ENCODE data around the gene RSRC2. TPM values are rescaled to one million over a fixed set of nuclear protein-coding genes. Genes with fewer than 3 reads are reported as not detected.
A peak's percentile ranks its signal among the peaks of the same experiment; 100 is the strongest.

Gene RSRC2
- total RNA-seq, 1 experiment from 2014 or later = 68.7 TPM

- TF ChIP-seq YY1 (IDR thresholded peaks at IDR 0.05; ENCODE audit: extremely low read depth, insufficient replicate concordance, low read depth, low read length) (peak; percentile 97), CTCF (IDR thresholded peaks at IDR 0.05 in 2 of 3, conservative IDR thresholded peaks at IDR 0.05 in 1 of 3; ENCODE audit: borderline replicate concordance in 1 of 3, insufficient read depth in 1 of 3, low read depth in 2 of 3, low read length in 2 of 3) (no peak), EZH2 (IDR thresholded peaks at IDR 0.05) (no peak)
Observed at GRCh38 chr12:122526683-122527477, at the start of gene RSRC2, which contains the start of gene KNTC1 (continued).

- no peaks in the 10 kb centered on the region for H3K79me2 ChIP-seq (ENCODE audit: insufficient read depth, low read length)
- ChIA-PET CTCF (no interaction called here), POLR2A (no interaction called here), RAD21 (ENCODE audit: low non-redundant PET in 1 of 2, low total read pairs in 2 of 2, uncharacterized antibody in 2 of 2, unreplicated experiment in 2 of 2) (no interaction called here)
- H3K9me3 ChIP-seq (ENCODE audit: control insufficient read depth in 1 of 2, insufficient read depth in 1 of 2, low read depth in 1 of 2, low read length in 2 of 2) = no peaks in the 10 kb centered on the region
- peaks cover 0 to 11% of the 10 kb centered on the region in 2 experiments; a peak in 2 of 4 replicates for H3K4me1 ChIP-seq (ENCODE audit: control insufficient read depth in 1 of 2, insufficient read depth in 2 of 2, low read length in 2 of 2)
- ATAC-seq (no peak), DNase-seq (ENCODE audit: low read depth, low spot score) (no peak)
- intact Hi-C loops (cut with micrococcal nuclease) = no loop called here
- BruUV-seq (replicated peaks) = no TSS peak
- no peaks in the 10 kb centered on the region for H3K9me2 ChIP-seq (ENCODE audit: insufficient read depth)
- H2AFZ ChIP-seq (ENCODE audit: low read depth, low read length, poor library complexity, severe bottlenecking) = no peak overlapping the region
- H3K27ac ChIP-seq (ENCODE audit: low read depth, low read length) = no peak overlapping the region
- no peak overlapping the region for H3K4me2 ChIP-seq (ENCODE audit: low read length)
- no peaks in the 10 kb centered on the region for H3K27me3 ChIP-seq (ENCODE audit: insufficient read depth, low read length)
- peaks cover 31 to 46% of the 10 kb centered on the region in 2 experiments for H3K36me3 ChIP-seq (ENCODE audit: control insufficient read depth in 1 of 2, insufficient read depth in 2 of 2, low read length in 2 of 2)
- no peak for TF ChIP-seq SIN3A (IDR thresholded peaks at IDR 0.05; ENCODE audit: low read depth)
- TF ChIP-seq SP1 (IDR thresholded peaks at IDR 0.05; ENCODE audit: low read depth) = no peak
- TF ChIP-seq ZFX (IDR thresholded peaks at IDR 0.05) = no peak
- no peak for TF ChIP-seq EZH2phosphoT487 (IDR thresholded peaks at IDR 0.05; ENCODE audit: borderline replicate concordance)
- no peak for TF ChIP-seq ATF3 (IDR thresholded peaks at IDR 0.05)
- no peak for TF ChIP-seq YY1 (IDR thresholded peaks at IDR 0.05; ENCODE audit: extremely low read depth, insufficient replicate concordance, low read depth, low read length)
- no peak for TF ChIP-seq CBX3 (IDR thresholded peaks at IDR 0.05; ENCODE audit: low read depth)
- TF ChIP-seq EZH2 (IDR thresholded peaks at IDR 0.05) = no peak
- no peak for TF ChIP-seq EGR1 (IDR thresholded peaks at IDR 0.05; ENCODE audit: low read depth)
- no peak for TF ChIP-seq POLR2AphosphoS5 (IDR thresholded peaks at IDR 0.05; ENCODE audit: low read depth, low read length)
- TF ChIP-seq SRF (IDR thresholded peaks at IDR 0.05; ENCODE audit: low read depth) = no peak
- no peak for TF ChIP-seq CTCF (IDR thresholded peaks at IDR 0.05 in 2 of 3, conservative IDR thresholded peaks at IDR 0.05 in 1 of 3; ENCODE audit: borderline replicate concordance in 1 of 3, insufficient read depth in 1 of 3, low read depth in 2 of 3, low read length in 2 of 3)
- TF ChIP-seq ZBTB33 (IDR thresholded peaks at IDR 0.05; ENCODE audit: extremely low read depth, insufficient replicate concordance, low read length) = no peak
- no peak for TF ChIP-seq TCF7L2 (IDR thresholded peaks at IDR 0.05; ENCODE audit: borderline replicate concordance, extremely low read depth, insufficient read depth, insufficient read length)
- no peak for TF ChIP-seq RAD21 (IDR thresholded peaks at IDR 0.05; ENCODE audit: low read depth)
- no peak for TF ChIP-seq ELF1 (IDR thresholded peaks at IDR 0.05; ENCODE audit: borderline replicate concordance, low read depth)
- no peak for TF ChIP-seq CEBPB (IDR thresholded peaks at IDR 0.05; ENCODE audit: low read depth)
- H4K20me1 ChIP-seq (ENCODE audit: insufficient read depth) = no peaks in the 10 kb centered on the region; the same call in 1 of the 2 replicates
- no peak overlapping the region for H3K9ac ChIP-seq (ENCODE audit: low read length)
- H3K4me3 ChIP-seq (replicated peaks in 1 of 2; ENCODE audit: low read depth in 1 of 2, low read length in 2 of 2) = no peak overlapping the region
Observed at GRCh38 chr12:122571821-122572220, 45.1 kb upstream of the RSRC2 start.
